Thyroid gland (tissue), 4 donors: ENCODE results near the gene TOMM7.
"Not testable (repeated sequence)": the region's sequence is repeated elsewhere in the genome, so short reads cannot be mapped to it uniquely, and the experiment has no call there.

ENCODE experiments used
- CTCF ChIP-seq, 6 experiments: fragments of 200-600 bp in 3 of 6; fragments of 450-650 bp in 3 of 6; sonication (generic) in 3 of 6; IDR thresholded peaks; one replicate each; pipeline ENCODE4 v1.5.1; 2016 to 2019; ENCODE audit warnings: antibody characterized with exemption in 6 of 6, mild to moderate bottlenecking in 2 of 6, inconsistent platforms in 1 of 6, moderate library complexity in 1 of 6
- POLR2A ChIP-seq, 2 donors: fragments of 450-650 bp; IDR thresholded peaks; one replicate each; pipeline ENCODE4 v1.6.1; 2017; ENCODE audit warnings: antibody characterized with exemption in 2 of 2, mild to moderate bottlenecking in 2 of 2, moderate library complexity in 1 of 2

- TF ChIP-seq CTCF, POLR2A (IDR thresholded peaks at IDR 0.05): not testable (repeated sequence)
Measured at GRCh38 chr7:22850394-22850793, 27.7 kb upstream of the TOMM7 start.
